ENCODE measurements around the gene FRMPD4.

DNA sequence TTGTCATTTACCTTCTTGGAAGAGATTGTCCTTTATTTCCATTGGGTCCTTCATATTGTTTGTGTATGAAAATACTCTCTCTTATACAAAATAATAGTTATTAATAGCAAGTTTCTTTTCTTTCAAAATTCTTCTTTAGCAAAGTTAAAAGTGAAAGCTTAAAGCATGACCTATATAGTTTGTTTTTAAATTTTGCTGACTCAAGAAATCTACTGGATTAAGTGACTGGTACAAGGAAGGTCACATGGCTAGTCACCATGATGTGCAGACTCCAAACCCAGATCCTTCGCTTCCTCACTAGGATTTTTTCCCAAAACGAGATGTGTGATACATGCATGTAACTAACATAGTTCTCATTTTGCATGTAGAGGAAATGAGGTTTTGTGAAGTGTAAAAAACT is 322.7 kb downstream of the FRMPD4 start:
- TF ChIP-seq POLR2AphosphoS5 (IDR thresholded peaks at IDR 0.05; ENCODE audit: low read length) (no peak), JUNB (IDR thresholded peaks at IDR 0.05) (no peak), CHD2 (IDR thresholded peaks at IDR 0.05; ENCODE audit: borderline replicate concordance, low read depth, low read length) (no peak), GABPA (IDR thresholded peaks at IDR 0.05; ENCODE audit: low read depth) (no peak), SP1 (IDR thresholded peaks at IDR 0.05; ENCODE audit: low read depth, low read length) (no peak), JUND (IDR thresholded peaks at IDR 0.05; ENCODE audit: low read depth, low read length) (no peak)
- TF ChIP-seq, protein P1, sequence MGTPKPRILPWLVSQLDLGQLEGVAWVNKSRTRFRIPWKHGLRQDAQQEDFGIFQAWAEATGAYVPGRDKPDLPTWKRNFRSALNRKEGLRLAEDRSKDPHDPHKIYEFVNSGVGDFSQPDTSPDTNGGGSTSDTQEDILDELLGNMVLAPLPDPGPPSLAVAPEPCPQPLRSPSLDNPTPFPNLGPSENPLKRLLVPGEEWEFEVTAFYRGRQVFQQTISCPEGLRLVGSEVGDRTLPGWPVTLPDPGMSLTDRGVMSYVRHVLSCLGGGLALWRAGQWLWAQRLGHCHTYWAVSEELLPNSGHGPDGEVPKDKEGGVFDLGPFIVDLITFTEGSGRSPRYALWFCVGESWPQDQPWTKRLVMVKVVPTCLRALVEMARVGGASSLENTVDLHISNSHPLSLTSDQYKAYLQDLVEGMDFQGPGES (IDR thresholded peaks at IDR 0.05): no peak
- TF ChIP-seq, protein P2, sequence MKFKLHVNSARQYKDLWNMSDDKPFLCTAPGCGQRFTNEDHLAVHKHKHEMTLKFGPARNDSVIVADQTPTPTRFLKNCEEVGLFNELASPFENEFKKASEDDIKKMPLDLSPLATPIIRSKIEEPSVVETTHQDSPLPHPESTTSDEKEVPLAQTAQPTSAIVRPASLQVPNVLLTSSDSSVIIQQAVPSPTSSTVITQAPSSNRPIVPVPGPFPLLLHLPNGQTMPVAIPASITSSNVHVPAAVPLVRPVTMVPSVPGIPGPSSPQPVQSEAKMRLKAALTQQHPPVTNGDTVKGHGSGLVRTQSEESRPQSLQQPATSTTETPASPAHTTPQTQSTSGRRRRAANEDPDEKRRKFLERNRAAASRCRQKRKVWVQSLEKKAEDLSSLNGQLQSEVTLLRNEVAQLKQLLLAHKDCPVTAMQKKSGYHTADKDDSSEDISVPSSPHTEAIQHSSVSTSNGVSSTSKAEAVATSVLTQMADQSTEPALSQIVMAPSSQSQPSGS (IDR thresholded peaks at IDR 0.05; ENCODE audit: low read length): no peak
- TF ChIP-seq, protein P3, sequence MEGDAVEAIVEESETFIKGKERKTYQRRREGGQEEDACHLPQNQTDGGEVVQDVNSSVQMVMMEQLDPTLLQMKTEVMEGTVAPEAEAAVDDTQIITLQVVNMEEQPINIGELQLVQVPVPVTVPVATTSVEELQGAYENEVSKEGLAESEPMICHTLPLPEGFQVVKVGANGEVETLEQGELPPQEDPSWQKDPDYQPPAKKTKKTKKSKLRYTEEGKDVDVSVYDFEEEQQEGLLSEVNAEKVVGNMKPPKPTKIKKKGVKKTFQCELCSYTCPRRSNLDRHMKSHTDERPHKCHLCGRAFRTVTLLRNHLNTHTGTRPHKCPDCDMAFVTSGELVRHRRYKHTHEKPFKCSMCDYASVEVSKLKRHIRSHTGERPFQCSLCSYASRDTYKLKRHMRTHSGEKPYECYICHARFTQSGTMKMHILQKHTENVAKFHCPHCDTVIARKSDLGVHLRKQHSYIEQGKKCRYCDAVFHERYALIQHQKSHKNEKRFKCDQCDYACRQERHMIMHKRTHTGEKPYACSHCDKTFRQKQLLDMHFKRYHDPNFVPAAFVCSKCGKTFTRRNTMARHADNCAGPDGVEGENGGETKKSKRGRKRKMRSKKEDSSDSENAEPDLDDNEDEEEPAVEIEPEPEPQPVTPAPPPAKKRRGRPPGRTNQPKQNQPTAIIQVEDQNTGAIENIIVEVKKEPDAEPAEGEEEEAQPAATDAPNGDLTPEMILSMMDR (IDR thresholded peaks at IDR 0.05 in 2 of 3, conservative IDR thresholded peaks at IDR 0.05 in 1 of 3; ENCODE audit: control insufficient read depth in 2 of 3, extremely low read depth in 1 of 3, insufficient read depth in 1 of 3, low read depth in 3 of 3, low read length in 3 of 3): no peak
- TF ChIP-seq, protein P4, sequence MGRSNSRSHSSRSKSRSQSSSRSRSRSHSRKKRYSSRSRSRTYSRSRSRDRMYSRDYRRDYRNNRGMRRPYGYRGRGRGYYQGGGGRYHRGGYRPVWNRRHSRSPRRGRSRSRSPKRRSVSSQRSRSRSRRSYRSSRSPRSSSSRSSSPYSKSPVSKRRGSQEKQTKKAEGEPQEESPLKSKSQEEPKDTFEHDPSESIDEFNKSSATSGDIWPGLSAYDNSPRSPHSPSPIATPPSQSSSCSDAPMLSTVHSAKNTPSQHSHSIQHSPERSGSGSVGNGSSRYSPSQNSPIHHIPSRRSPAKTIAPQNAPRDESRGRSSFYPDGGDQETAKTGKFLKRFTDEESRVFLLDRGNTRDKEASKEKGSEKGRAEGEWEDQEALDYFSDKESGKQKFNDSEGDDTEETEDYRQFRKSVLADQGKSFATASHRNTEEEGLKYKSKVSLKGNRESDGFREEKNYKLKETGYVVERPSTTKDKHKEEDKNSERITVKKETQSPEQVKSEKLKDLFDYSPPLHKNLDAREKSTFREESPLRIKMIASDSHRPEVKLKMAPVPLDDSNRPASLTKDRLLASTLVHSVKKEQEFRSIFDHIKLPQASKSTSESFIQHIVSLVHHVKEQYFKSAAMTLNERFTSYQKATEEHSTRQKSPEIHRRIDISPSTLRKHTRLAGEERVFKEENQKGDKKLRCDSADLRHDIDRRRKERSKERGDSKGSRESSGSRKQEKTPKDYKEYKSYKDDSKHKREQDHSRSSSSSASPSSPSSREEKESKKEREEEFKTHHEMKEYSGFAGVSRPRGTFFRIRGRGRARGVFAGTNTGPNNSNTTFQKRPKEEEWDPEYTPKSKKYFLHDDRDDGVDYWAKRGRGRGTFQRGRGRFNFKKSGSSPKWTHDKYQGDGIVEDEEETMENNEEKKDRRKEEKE (IDR thresholded peaks at IDR 0.05): no peak
- TF ChIP-seq, protein P5, sequence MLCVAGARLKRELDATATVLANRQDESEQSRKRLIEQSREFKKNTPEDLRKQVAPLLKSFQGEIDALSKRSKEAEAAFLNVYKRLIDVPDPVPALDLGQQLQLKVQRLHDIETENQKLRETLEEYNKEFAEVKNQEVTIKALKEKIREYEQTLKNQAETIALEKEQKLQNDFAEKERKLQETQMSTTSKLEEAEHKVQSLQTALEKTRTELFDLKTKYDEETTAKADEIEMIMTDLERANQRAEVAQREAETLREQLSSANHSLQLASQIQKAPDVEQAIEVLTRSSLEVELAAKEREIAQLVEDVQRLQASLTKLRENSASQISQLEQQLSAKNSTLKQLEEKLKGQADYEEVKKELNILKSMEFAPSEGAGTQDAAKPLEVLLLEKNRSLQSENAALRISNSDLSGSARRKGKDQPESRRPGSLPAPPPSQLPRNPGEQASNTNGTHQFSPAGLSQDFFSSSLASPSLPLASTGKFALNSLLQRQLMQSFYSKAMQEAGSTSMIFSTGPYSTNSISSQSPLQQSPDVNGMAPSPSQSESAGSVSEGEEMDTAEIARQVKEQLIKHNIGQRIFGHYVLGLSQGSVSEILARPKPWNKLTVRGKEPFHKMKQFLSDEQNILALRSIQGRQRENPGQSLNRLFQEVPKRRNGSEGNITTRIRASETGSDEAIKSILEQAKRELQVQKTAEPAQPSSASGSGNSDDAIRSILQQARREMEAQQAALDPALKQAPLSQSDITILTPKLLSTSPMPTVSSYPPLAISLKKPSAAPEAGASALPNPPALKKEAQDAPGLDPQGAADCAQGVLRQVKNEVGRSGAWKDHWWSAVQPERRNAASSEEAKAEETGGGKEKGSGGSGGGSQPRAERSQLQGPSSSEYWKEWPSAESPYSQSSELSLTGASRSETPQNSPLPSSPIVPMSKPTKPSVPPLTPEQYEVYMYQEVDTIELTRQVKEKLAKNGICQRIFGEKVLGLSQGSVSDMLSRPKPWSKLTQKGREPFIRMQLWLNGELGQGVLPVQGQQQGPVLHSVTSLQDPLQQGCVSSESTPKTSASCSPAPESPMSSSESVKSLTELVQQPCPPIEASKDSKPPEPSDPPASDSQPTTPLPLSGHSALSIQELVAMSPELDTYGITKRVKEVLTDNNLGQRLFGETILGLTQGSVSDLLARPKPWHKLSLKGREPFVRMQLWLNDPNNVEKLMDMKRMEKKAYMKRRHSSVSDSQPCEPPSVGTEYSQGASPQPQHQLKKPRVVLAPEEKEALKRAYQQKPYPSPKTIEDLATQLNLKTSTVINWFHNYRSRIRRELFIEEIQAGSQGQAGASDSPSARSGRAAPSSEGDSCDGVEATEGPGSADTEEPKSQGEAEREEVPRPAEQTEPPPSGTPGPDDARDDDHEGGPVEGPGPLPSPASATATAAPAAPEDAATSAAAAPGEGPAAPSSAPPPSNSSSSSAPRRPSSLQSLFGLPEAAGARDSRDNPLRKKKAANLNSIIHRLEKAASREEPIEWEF (IDR thresholded peaks at IDR 0.05; ENCODE audit: insufficient replicate concordance, low read depth, low read length): no peak

Measured in GM12878 (cell line).